C1 segment of cervical spinal cord (tissue), 14 donors: ENCODE results near the gene TTF2.
"Not testable (repeated sequence)": the region's sequence is repeated elsewhere in the genome, so short reads cannot be mapped to it uniquely, and the experiment has no call there.

Experiments used
- DNase-seq, 14 donors: peaks; one replicate each; lab custom pipeline; 2025; lab: John Stamatoyannopoulos, UW

Gene TTF2

GRCh38 chr1:117119144-117119543 lies 59.0 kb downstream of the TTF2 start:
- not testable (repeated sequence) for DNase-seq

GRCh38 chr1:117120774-117121588 lies 60.9 kb downstream of the TTF2 start:
- peak in 3 of 14 donors; percentile 17 to 81 (median 26) for DNase-seq

- peak; percentile 86 to 100 (median 98) for DNase-seq
These were observed 61.6 kb downstream of the TTF2 start, which contains the start of gene TRIM45 for GRCh38 chr1:117121589-117122329. Gene TRIM45, minus strand, starts transcription at chr1:117121749. Its CDS starts 548 bp downstream, at chr1:117121201.

- DNase-seq: peak in 1 of 14 donors; percentile 33
These were observed 62.4 kb downstream of the TTF2 start for GRCh38 chr1:117122330-117123025.

- DNase-seq: no peak
These were observed 63.1 kb downstream of the TTF2 start for GRCh38 chr1:117123274-117123673.

- no peak for DNase-seq
These were observed 64.5 kb downstream of the TTF2 start for GRCh38 chr1:117124661-117125060.

GRCh38 chr1:117127795-117128194 lies 67.7 kb downstream of the TTF2 start:
- no peak for DNase-seq

GRCh38 chr1:117128323-117129079 lies 68.4 kb downstream of the TTF2 start:
- DNase-seq: peak in 2 of 14 donors; percentile 1 to 7

GRCh38 chr1:117130526-117130925 lies 70.4 kb downstream of the TTF2 start:
- no peak for DNase-seq

- DNase-seq: no peak
These were observed 75.2 kb downstream of the TTF2 start for GRCh38 chr1:117135329-117135728.

- no peak for DNase-seq
These were observed 76.6 kb downstream of the TTF2 start for GRCh38 chr1:117136749-117137148.

- no peak for DNase-seq
These were observed 77.2 kb downstream of the TTF2 start for GRCh38 chr1:117137281-117137855.

GRCh38 chr1:117138106-117138505 lies 78.0 kb downstream of the TTF2 start:
- no peak for DNase-seq

GRCh38 chr1:117138561-117138960 lies 78.4 kb downstream of the TTF2 start:
- no peak for DNase-seq

GRCh38 chr1:117142200-117142599 lies 82.1 kb downstream of the TTF2 start:
- DNase-seq: no peak

GRCh38 chr1:117143172-117143571 lies 83.0 kb downstream of the TTF2 start:
- DNase-seq: no peak

GRCh38 chr1:117143871-117144270 lies 83.7 kb downstream of the TTF2 start:
- no peak for DNase-seq

GRCh38 chr1:117146072-117146471 lies 85.9 kb downstream of the TTF2 start:
- no peak for DNase-seq

GRCh38 chr1:117146575-117147340 lies 86.6 kb downstream of the TTF2 start:
- DNase-seq: no peak

- DNase-seq: no peak
These were observed 87.3 kb downstream of the TTF2 start for GRCh38 chr1:117147341-117147831.
